HG03064 (cell line): ENCODE measurements around the gene HSD17B4.
"Not testable (repeated sequence)": the region's sequence is repeated elsewhere in the genome, so short reads cannot be mapped to it uniquely, and the experiment has no call there.

Experiments used
- ATAC-seq: cut with Tn5 transposase; IDR thresholded peaks from one replicate; pipeline ENCODE4 v1.9.1; 2021; ENCODE audit warnings: low read depth; ENCODE audit not compliant: unreplicated experiment

The HSD17B4 gene

DNA sequence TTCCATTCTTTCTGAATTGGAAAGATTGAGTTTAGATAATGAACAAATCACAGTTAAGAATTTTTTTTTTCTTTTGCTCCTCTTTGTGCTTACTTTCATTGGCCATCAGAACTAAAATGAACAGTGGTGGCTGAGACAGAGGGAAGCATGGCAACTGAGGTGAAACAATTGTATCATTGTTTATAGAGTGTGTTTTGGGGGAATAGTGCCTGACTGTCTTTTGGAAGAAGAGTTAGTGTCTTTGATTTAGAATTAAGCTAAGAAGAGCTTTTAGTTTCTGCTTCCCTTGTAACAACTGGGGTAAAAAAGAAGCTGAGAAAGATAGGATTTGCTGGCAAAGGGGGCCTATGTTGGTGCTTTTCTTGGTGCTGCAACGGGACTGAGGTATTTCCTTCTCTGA is 24.0 kb downstream of the HSD17B4 start:
- ATAC-seq: no peak

DNA sequence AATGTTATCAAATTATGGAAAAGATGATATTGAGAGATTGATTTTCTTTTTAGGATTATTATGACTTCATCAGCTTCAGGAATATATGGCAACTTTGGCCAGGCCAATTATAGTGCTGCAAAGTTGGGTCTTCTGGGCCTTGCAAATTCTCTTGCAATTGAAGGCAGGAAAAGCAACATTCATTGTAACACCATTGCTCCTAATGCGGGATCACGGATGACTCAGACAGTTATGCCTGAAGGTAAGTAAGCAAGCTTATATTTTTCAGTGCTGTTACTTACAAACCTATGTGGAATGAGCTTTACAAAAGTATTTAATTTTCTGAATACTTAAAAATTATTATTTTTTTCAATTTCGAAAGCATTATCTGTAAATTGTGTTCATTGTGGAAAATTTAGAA is 26.5 kb downstream of the HSD17B4 start:
- ATAC-seq: no peak

DNA sequence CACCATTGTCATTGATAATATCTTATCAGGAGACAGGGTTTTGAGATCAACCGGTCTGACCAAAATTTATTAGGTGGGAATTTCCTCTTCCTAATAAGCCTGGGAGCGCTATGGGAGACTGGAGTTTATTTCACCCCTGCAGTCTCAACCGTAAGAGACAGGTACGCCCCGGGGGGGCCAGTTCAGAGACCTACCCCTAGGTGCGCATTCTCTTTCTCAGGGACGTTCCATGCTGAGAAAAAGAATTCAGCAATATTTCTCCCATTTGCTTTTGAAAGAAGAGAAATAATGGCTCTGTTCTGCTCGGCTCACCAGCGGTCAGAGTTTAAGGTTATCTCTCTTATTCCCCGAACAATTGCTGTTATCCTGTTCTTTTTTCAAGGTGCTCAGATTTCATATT is 28.3 kb downstream of the HSD17B4 start:
- ATAC-seq: not testable (repeated sequence)

DNA sequence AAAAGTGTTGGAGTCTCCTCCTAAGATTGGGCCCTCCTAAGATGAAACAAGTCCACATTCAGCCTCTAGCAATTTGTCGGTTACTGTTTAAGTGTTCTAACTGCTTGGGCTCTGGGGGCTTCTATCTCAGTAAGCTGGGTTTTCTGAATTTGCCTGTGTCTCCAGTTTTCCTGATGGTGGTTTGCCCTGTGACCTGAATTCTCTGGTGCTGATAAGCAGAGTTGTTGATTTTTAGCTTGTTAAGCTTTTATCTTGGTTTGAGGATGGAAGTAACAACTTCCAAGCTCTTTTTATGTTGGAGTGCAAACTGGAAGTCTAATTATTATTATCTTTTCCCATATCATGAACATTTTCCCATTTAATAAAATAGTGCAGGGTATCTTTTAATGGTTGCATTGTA is 30.9 kb downstream of the HSD17B4 start:
- no peak for ATAC-seq

DNA sequence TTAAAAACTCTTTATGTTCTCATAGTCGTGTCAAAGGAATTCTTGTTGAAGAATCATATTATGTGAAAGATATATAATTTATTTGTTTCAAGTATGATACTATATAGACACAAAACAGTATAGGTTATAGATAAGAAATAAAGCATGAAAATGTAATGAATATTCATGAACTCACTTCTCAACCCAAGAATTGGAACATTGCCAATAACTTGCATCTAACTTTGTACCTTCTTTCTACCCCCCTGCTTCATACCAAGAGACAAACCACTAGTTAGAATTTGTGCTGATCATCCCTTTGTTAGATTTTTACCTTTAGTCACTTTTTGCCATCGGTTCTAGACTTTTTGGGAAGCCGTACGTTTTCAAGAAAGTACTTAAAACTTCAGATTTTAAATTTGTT is 32.6 kb downstream of the HSD17B4 start:
- no peak for ATAC-seq

DNA sequence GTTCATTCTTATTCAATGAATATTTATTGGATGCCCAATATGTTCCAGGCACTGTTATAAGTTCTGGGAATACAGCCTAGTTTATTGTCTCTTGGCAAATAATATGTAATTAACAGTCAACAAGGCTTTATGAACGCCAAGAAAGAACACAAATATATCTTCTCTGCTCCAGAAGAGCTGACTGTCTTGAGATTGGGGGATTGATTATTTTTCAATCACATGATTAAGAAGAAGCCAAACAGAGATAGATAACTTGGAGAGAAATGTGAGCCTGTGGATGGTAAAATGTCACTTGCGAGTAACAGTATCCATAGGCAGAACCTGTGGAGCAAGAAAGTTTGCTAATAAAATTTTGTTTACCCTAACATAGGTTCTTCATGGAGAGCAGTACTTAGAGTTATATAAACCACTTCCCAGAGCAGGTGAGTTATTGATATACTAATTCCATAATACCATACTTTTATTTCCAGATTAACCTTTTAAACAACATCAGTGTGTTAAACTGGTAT is 49.4 kb downstream of the HSD17B4 start:
- ATAC-seq: no peak

DNA sequence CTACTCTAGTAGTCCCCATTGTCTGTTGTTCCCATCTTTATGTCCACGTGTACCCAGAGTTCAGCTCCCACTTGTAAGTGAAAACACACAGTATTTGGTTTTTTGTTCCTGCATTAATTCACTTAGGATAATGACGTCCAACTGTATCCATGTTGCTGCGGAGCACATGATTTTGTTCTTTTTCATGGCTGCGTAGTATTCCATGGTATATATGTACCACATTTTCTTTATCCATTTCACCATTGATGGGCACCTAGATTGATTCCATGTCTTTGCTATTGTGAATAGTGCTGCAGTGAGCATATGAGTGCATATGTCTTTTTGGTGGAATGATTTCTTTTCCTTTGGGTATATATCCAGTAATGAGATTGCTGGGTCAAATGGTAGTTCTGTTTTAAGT is 51.6 kb downstream of the HSD17B4 start:
- ATAC-seq: not testable (repeated sequence)

DNA sequence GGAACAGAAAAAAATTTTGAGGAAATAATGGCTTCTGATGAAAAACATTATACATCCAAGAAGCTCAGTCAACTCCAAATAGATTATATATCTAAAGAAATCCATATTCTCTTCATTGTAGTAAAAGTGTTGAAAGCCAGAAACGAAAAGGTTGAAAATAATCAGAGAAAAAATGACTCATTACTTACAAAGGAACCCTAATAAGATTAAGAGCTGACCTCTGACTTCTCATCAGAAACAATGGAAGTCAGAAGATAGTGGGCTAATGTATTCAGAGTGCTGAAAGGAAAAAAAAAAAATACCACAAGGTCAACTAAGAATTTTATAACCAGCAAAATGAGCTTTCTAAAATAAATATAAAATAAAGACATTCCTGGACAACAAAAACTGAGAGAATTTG is 60.0 kb downstream of the HSD17B4 start:
- ATAC-seq: no peak

DNA sequence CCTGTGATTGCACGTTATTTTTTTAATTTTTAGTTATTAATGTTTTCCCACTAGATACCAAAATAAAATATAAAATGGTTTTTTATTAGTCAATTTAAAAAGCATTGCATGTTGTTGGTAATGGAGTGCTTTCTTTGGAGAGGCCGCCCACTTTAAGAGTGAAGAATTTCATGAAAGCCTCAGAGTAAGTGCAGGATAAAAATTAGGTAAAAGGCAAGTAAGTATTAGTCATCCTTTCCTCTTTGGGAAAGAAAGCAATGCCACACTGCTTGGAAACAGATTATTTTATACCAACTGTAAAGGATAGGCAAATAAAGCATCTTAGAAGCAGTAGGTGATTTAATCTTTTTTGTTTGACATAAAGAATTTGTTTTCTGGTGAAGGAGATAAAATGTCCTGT is 62.9 kb downstream of the HSD17B4 start:
- ATAC-seq: no peak

DNA sequence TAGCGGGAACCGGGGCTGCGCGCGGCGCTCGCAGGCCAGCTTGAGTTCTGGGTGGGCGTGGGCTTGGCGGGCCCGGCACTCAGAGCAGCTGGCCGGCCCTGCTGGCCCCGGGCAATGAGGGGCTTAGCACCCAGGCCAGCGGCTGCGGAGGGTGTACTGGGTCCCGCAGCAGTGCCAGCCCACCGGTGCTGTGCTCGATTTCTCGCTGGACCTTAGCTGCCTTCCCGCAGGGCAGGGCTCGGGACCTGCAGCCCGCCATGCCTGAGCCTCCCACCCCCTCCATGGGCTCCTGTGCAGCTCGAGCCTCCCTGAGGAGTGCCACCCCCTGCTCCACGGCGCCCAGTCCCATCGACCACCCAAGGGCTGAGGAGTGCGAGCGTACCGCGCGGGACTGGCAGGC is 64.8 kb downstream of the HSD17B4 start:
- ATAC-seq: not testable (repeated sequence)

DNA sequence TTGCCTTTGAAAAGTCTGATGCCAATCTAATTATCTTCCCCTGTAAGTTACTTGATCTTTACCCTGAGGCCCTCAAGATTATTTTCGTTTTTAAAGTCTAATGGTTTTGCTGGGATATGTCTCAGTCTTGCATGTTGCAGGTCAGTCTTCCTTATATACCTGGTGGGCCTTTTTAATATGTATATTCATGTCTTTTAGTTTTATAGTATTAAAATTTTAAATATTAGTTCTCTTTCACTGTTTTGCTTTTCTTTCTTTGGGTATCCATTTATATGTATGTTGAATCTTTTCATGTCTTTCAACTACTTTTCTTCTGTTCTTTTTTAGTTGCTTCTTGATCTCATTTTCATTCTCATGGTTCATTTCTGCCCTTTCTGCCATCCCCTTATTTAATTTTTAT is 68.9 kb downstream of the HSD17B4 start:
- ATAC-seq: no peak

DNA sequence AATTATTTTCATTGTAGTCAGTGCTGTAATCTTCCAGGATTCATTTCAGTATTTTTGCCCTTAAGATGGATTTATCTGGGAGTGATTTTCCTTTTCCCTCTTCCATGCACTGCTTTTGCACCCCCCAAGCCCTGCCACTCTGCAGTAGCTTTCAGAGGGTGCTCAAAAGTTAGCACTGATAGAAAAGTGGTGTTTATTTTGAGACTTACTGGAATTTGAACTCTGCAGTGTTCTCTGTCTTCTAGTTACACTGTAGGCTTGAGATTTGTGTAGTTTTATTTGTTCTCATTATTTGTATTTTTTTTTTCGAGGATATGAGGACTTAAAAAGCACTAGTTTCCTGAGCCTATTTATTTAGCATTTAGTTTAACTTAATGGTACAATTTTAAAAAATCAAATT is 70.5 kb downstream of the HSD17B4 start:
- no peak for ATAC-seq

DNA sequence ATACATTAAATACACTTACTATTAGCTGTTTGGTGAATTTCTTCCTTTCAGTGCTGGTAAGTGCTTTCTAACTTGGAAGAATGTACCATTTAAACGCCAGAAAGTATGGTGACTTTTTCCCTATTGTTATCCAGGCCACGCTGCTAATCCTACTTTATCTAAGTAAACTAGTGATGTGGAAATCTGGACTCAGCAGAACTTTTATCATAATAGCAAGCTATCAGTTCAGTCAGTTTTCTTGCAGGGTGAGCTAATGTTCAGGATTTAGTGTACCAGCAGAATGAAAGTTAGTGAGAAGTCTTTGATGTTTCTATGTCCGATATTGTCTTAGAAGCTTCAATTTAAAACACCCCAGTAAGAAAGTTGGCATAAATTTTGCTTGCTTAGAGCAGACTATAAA is 72.2 kb downstream of the HSD17B4 start:
- no peak for ATAC-seq

DNA sequence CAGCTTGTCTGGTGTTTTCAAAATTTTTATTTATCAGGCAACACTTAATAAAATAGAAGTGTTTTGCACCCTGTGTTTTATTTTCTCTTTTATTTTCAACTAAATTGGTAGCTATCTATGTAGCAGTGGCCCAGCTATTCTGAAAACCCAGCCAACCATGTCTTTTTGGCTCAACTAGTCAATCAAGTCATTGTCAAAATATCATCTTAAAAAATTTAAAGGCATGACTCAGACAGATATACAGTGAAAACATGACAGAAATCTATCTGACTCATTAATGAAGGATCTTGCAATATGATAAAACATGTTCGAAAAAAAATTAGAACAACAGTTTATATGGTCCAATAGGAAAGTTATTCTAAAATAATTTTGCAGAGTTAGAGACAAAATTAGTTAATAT is 75.1 kb downstream of the HSD17B4 start:
- ATAC-seq: no peak

DNA sequence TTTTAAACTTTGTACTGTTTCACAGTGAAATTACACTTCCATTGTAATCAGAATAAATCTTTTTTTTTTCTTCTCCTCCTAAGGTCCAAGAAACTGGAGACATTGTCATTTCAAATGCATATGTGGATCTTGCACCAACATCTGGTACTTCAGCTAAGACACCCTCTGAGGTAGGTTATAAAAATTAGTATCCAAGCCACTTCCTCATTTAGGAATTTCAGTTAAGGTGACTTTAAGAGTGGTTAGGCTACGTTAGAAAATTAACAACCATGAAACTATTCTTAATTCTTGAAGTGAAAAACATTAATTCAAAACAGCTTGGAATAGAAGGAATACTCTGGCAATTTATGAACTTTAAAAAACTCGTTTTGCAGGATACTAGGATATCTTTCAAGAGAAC is 77.5 kb downstream of the HSD17B4 start:
- ATAC-seq: no peak

DNA sequence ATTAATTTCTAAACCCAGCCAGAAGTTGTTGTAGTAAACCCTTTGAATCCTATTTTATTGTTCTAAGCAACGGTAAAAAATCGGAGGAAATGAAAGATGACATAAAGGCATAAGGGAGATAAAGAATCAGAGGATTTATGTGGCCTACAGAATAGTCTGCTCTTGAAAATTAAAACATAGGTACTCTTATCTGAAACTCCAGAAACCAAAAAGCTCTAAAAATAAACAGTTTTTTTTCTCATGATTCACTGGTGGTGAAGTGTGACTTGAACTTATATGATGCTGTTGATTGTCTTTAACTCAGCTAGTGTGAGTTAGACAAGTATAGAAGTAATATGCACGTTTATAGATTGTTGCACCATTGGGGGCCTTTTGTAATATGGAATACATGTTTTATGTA is 80.3 kb downstream of the HSD17B4 start:
- no peak for ATAC-seq

DNA sequence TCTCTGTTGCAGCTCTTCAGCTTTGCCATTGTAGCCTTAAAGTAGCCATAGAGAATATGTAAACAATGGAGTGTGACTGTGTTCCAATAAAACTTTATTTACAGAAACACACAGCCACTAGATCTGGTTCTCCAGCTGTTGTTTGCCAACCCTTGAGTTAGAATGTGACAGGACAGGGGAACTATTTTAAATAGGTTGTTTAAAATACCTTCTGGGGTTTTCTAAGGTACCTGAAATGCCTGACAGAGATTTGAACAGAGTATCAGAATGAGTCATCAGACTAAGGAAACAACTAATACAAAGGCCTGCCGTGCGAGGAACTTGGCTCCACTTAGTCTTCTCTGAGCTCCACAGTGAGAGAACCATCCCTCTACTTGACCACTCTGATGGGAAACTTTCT is 85.4 kb downstream of the HSD17B4 start:
- ATAC-seq: peak; percentile 99

DNA sequence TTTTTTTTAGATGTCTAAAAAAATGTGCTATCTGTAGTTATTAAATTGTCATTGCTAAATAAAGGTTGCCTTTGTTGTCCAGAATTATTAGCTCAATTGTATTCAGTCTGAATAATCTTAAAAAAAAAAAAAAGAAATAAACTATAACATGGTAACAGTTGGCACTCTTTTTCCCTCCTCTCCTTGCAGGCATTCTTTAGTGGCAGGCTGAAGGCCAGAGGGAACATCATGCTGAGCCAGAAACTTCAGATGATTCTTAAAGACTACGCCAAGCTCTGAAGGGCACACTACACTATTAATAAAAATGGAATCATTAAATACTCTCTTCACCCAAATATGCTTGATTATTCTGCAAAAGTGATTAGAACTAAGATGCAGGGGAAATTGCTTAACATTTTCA is 89.4 kb downstream of the HSD17B4 start:
- no peak for ATAC-seq

DNA sequence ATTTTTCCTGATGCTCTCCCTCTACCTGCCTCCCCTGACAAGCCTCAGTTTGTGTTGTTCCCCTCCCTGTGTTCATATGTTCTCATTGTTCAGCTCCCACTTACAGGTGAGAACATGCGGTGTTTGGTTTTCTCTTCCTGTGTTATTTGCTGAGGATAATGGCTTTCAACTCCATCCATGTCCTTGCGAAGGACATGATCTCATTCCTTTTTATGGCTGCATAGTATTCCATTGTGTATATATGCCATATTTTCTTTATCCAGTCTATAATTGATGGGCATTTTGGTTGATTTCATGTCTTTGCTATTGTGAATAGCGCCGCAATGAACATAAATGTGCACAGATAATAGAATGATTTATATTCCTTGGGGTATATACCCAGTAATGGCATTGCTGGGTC is 99.5 kb downstream of the HSD17B4 start:
- ATAC-seq: no peak

DNA sequence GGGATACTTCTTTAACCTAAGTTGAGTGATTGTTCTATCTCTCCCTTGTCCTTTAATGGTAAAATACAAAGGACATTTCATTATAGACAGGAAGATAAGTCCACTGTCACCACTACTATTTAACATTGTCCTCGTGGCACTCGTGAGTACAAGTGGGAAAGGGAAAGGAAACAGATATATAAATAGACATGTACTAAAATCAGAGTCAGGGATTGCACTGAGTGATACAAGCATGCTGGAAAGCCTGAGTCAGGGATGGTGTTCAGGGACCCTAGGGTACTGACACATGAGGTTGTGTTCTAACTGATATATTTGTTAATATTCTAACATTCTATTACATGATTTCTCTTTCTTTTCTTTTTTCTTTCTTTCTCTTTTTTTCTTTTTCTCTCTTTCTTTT is 102.3 kb downstream of the HSD17B4 start:
- ATAC-seq: no peak

DNA sequence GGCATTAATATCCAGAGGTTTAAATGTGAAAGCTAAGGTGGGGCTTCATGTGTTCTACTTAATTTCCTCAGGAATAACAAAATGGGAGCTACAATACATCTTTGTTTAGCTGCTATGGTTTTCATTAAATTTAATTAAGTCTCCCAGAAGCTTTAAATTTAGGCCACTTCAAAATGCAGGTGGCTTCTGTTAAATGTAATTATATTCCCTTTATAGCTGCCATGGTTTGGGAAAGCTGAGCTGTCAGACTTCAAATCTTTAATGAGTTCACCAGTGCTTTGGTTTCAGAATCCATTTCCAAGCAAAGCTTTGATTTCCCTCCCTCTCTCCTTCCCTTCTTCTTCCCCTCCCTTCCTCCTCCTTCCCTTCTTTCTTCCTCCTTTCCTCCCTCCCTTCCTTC is 118.6 kb downstream of the HSD17B4 start:
- no peak for ATAC-seq

DNA sequence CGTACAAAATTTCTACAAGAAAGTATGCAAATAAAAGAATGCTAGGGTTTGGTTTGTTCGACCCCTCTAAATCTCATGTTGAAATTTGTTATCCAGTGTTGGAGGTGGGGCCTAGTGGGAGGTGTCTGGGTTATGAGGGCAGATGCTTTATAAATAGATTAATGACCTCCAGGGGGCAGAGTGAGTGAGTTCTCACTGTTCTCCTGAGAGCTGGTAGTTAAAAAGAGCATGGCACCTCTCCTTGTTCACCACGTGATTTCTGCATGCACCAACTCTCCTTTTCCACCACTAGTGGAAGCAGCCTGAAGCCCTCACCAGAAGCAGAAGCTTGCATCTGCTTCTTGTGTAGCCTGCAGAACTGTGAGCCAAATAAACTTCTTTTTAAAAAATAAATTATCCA is 126.6 kb downstream of the HSD17B4 start:
- ATAC-seq: peak; percentile 58

DNA sequence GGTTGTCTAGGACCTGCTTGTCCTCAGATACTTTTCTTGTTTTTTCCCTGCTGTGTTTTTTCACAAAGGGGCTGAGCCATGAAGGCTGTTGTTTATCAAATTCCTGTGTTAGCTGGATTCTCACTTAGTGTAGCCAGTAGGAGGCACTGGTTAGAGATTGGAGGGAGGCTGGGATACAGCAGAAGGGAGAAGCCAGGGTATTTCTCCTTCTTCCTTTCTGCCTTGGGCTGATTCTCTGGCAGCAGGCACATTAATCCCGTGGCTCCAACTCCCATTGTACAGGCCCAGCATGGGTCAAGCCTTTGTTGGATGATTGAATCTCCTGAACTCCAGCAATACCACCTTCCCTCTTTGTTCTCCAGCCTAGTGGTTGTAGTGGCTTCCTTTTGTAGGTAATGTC is 130.7 kb downstream of the HSD17B4 start:
- ATAC-seq: no peak
